ENCODE measurements around the gene ADAM33.

ADAM33 gene

DNA sequence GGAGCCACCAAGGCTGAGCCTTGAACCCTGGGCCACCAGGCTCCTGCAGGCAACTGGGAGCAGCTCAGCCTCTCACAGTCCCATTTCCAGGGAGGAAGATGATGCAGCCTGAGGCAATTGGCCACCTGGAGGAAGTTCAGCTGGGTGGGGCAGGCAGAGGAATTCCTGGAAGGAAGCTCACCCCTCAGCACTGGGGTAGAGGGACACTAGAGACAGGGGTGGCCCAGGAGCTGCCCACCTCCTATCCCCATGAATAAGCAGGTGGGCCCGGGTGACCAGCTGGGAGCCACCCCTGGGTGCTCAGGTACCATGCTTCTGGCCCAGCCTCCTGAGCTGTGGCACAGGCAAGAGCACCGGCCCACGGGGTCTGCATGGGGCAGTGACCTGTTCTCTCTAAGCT lies 47.1 kb upstream of the ADAM33 start:
- Histone ChIP-seq H3K14ac (ENCODE audit: low read length) (no peak overlapping the region), H3K27me3 (ENCODE audit: insufficient read depth, low read length) (peaks cover 10% of the 10 kb centered on the region), H3K9me3 (ENCODE audit: insufficient read depth, low read depth, low read length) (peaks cover 2% of the 10 kb centered on the region), H3K18ac (ENCODE audit: low read length) (no peak overlapping the region), H4K8ac (ENCODE audit: low read depth, low read length) (no peak overlapping the region), H3K4ac (ENCODE audit: low read depth, low read length) (no peak overlapping the region), H3K27ac (ENCODE audit: low read depth, low read length) (no peak overlapping the region), H3K79me1 (ENCODE audit: low read length) (no peaks in the 10 kb centered on the region), H3K4me2 (ENCODE audit: low read length) (no peak overlapping the region), H3K9ac (ENCODE audit: low read length) (no peak overlapping the region), H2BK120ac (ENCODE audit: insufficient read depth, low read length, poor library complexity) (no peak overlapping the region), H3K79me2 (ENCODE audit: control insufficient read depth, insufficient read depth, low read length, poor library complexity) (no peaks in the 10 kb centered on the region), H4K12ac (ENCODE audit: low read depth, low read length) (no peak overlapping the region), H2AK5ac (ENCODE audit: low read length) (no peak overlapping the region), H3K23ac (ENCODE audit: low read length) (no peak overlapping the region), H3K4me3 (ENCODE audit: low read depth, low read length) (no peak overlapping the region), H2AFZ (ENCODE audit: insufficient read depth, low read length, poor library complexity) (no peak overlapping the region), H3K4me1 (ENCODE audit: control insufficient read depth in 1 of 2, insufficient read depth in 2 of 2, low read length in 2 of 2) (peaks cover 2 to 3% of the 10 kb centered on the region in 2 experiments), H2BK5ac (ENCODE audit: low read depth, low read length, poor library complexity) (no peak overlapping the region), H3K36me3 (ENCODE audit: control insufficient read depth in 1 of 2, insufficient read depth in 2 of 2, low read length in 2 of 2) (no peaks in the 10 kb centered on the region), H2BK12ac (ENCODE audit: low read length) (no peak overlapping the region), H4K91ac (ENCODE audit: low read depth, low read length) (no peak overlapping the region)
- no peak for DNase-seq
- no CpG with 5 or more reads among the region's 3 CpGs for WGBS (ENCODE audit: extremely low coverage, insufficient coverage, insufficient read length)

DNA sequence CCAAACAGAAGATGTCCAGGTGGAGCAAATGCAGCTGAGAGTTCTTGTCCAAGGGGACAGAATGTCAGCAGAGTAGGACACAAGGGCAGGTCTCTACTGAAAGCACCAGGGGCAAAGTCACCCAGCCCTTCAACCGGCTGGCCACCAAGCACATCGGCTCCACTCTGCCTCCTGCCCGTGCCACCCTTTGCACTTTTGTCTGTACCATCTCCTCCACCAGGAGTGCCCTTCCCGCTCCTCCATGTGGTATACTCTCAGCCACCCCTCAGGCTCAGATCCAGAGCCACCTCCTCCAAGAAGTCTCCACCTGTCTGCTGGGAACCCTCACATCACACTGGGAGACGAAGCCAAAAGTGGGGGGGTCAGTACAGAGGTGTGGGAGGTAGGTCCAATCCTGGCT lies 46.5 kb upstream of the ADAM33 start:
- DNase-seq: no peak
- Histone ChIP-seq H3K4ac (ENCODE audit: low read depth, low read length) (no peak overlapping the region), H3K9ac (ENCODE audit: low read length) (no peak overlapping the region), H2BK120ac (ENCODE audit: insufficient read depth, low read length, poor library complexity) (no peak overlapping the region), H3K23ac (ENCODE audit: low read length) (no peak overlapping the region), H3K9me3 (ENCODE audit: insufficient read depth, low read depth, low read length) (peaks cover 2% of the 10 kb centered on the region), H4K8ac (ENCODE audit: low read depth, low read length) (no peak overlapping the region), H2BK12ac (ENCODE audit: low read length) (no peak overlapping the region), H3K27me3 (ENCODE audit: insufficient read depth, low read length) (peaks cover 8% of the 10 kb centered on the region), H3K79me1 (ENCODE audit: low read length) (no peaks in the 10 kb centered on the region), H3K4me3 (ENCODE audit: low read depth, low read length) (no peak overlapping the region), H4K12ac (ENCODE audit: low read depth, low read length) (no peak overlapping the region), H3K18ac (ENCODE audit: low read length) (no peak overlapping the region), H4K91ac (ENCODE audit: low read depth, low read length) (no peak overlapping the region), H3K36me3 (ENCODE audit: control insufficient read depth in 1 of 2, insufficient read depth in 2 of 2, low read length in 2 of 2) (no peaks in the 10 kb centered on the region), H3K4me1 (ENCODE audit: control insufficient read depth in 1 of 2, insufficient read depth in 2 of 2, low read length in 2 of 2) (peaks cover 2 to 3% of the 10 kb centered on the region in 2 experiments), H2BK5ac (ENCODE audit: low read depth, low read length, poor library complexity) (no peak overlapping the region), H3K79me2 (ENCODE audit: control insufficient read depth, insufficient read depth, low read length, poor library complexity) (no peaks in the 10 kb centered on the region), H3K14ac (ENCODE audit: low read length) (no peak overlapping the region), H3K27ac (ENCODE audit: low read depth, low read length) (no peak overlapping the region), H3K4me2 (ENCODE audit: low read length) (no peak overlapping the region), H2AFZ (ENCODE audit: insufficient read depth, low read length, poor library complexity) (no peak overlapping the region), H2AK5ac (ENCODE audit: low read length) (no peak overlapping the region)
- no CpG with 5 or more reads among the region's 5 CpGs for WGBS (ENCODE audit: extremely low coverage, insufficient coverage, insufficient read length)

DNA sequence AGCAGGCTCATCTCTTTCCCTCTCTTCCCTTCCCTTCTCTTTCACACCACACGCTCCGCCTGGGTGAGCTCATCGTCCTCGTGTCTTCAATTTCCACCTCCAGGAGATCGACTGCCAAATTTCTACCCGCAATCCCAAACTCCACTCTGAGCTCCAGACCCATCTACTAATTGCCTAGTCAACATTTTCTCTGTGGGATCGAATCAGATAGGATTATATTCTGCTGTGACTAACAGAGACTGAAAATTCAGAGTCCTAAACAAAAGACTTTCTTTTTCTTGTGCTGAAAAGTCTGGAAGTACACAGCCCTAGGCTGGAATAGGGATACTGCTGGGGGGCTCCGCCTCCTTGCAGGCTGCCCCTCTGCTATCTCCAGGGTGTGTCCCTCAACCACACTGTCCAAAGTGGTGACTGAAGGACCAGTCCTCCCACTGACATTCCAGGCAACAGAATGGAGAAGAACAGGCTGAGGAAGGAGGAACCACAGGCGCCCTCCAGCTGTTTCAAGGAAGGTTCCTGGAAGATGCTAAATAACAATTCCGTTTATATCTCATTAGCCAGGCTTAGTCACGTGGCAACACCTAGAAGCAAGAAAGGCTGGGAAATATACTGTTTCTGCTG lies 45.7 kb upstream of the ADAM33 start:
- no peak overlapping the region for H3K27ac ChIP-seq (ENCODE audit: low read depth, low read length)
- peaks cover under 1% of the 10 kb centered on the region for H3K27me3 ChIP-seq (ENCODE audit: insufficient read depth, low read length)
- no peak overlapping the region for H4K12ac ChIP-seq (ENCODE audit: low read depth, low read length)
- H4K91ac ChIP-seq (ENCODE audit: low read depth, low read length): no peak overlapping the region
- no peak overlapping the region for H3K23ac ChIP-seq (ENCODE audit: low read length)
- H2AFZ ChIP-seq (ENCODE audit: insufficient read depth, low read length, poor library complexity): no peak overlapping the region
- H2BK120ac ChIP-seq (ENCODE audit: insufficient read depth, low read length, poor library complexity): no peak overlapping the region
- peaks cover 2 to 3% of the 10 kb centered on the region in 2 experiments for H3K4me1 ChIP-seq (ENCODE audit: control insufficient read depth in 1 of 2, insufficient read depth in 2 of 2, low read length in 2 of 2)
- no peak overlapping the region for H2BK5ac ChIP-seq (ENCODE audit: low read depth, low read length, poor library complexity)
- no peak overlapping the region for H4K8ac ChIP-seq (ENCODE audit: low read depth, low read length)
- no peak overlapping the region for H3K4me3 ChIP-seq (ENCODE audit: low read depth, low read length)
- peaks cover 2% of the 10 kb centered on the region for H3K9me3 ChIP-seq (ENCODE audit: insufficient read depth, low read depth, low read length)
- no peak overlapping the region for H3K18ac ChIP-seq (ENCODE audit: low read length)
- H3K4me2 ChIP-seq (ENCODE audit: low read length): no peak overlapping the region
- WGBS (ENCODE audit: extremely low coverage, insufficient coverage, insufficient read length): no CpG with 5 or more reads among the region's 11 CpGs
- H3K79me1 ChIP-seq (ENCODE audit: low read length): no peaks in the 10 kb centered on the region
- no peak overlapping the region for H2BK12ac ChIP-seq (ENCODE audit: low read length)
- H2AK5ac ChIP-seq (ENCODE audit: low read length): no peak overlapping the region
- no peaks in the 10 kb centered on the region for H3K79me2 ChIP-seq (ENCODE audit: control insufficient read depth, insufficient read depth, low read length, poor library complexity)
- no peak overlapping the region for H3K9ac ChIP-seq (ENCODE audit: low read length)
- no peak overlapping the region for H3K4ac ChIP-seq (ENCODE audit: low read depth, low read length)
- peak in 1 of 2 donors; percentile 29 for DNase-seq
- no peaks in the 10 kb centered on the region for H3K36me3 ChIP-seq (ENCODE audit: control insufficient read depth in 1 of 2, insufficient read depth in 2 of 2, low read length in 2 of 2)
- H3K14ac ChIP-seq (ENCODE audit: low read length): no peak overlapping the region

DNA sequence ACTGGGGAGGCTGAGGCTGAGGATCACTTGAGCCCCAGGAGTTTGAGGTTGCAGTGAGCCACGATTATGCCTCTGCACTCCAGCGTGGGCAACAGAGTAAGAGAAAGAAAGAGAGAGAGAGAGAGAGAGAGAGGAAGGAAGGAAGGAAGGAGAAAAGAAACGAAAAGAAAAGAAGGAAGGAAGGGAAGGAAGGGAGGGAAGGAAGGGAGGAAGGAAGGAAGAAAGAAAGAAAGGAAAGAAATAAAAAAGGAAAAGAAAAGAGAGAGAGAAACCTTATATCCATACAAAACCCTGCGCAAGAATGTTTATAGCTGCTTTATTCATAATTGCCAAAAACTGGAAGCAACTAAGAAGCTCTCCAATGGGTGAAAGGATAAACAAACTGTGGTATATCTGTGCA lies 42.5 kb upstream of the ADAM33 start:
- Histone ChIP-seq H2BK12ac (ENCODE audit: low read length) (no peak overlapping the region), H2AK5ac (ENCODE audit: low read length) (no peak overlapping the region), H3K9me3 (ENCODE audit: insufficient read depth, low read depth, low read length) (no peaks in the 10 kb centered on the region), H3K27ac (ENCODE audit: low read depth, low read length) (no peak overlapping the region), H4K12ac (ENCODE audit: low read depth, low read length) (no peak overlapping the region), H2AFZ (ENCODE audit: insufficient read depth, low read length, poor library complexity) (no peak overlapping the region), H3K27me3 (ENCODE audit: insufficient read depth, low read length) (no peaks in the 10 kb centered on the region), H3K36me3 (ENCODE audit: control insufficient read depth in 1 of 2, insufficient read depth in 2 of 2, low read length in 2 of 2) (no peaks in the 10 kb centered on the region), H3K4me1 (ENCODE audit: control insufficient read depth in 1 of 2, insufficient read depth in 2 of 2, low read length in 2 of 2) (peaks cover 2 to 3% of the 10 kb centered on the region in 2 experiments), H3K79me1 (ENCODE audit: low read length) (no peaks in the 10 kb centered on the region), H3K14ac (ENCODE audit: low read length) (no peak overlapping the region), H2BK5ac (ENCODE audit: low read depth, low read length, poor library complexity) (no peak overlapping the region), H3K4ac (ENCODE audit: low read depth, low read length) (no peak overlapping the region), H3K4me2 (ENCODE audit: low read length) (no peak overlapping the region), H3K23ac (ENCODE audit: low read length) (no peak overlapping the region), H4K8ac (ENCODE audit: low read depth, low read length) (no peak overlapping the region), H3K9ac (ENCODE audit: low read length) (no peak overlapping the region), H4K91ac (ENCODE audit: low read depth, low read length) (no peak overlapping the region), H3K4me3 (ENCODE audit: low read depth, low read length) (no peak overlapping the region), H2BK120ac (ENCODE audit: insufficient read depth, low read length, poor library complexity) (no peak overlapping the region), H3K18ac (ENCODE audit: low read length) (no peak overlapping the region), H3K79me2 (ENCODE audit: control insufficient read depth, insufficient read depth, low read length, poor library complexity) (no peaks in the 10 kb centered on the region)
- WGBS (ENCODE audit: extremely low coverage, insufficient coverage, insufficient read length): no CpG with 5 or more reads among the region's 4 CpGs
- DNase-seq: no peak

All from trophoblast cell (in vitro differentiated cells and primary cell).